ENCODE data around the gene VILL.
"Not testable (repeated sequence)": the region's sequence is repeated elsewhere in the genome, so short reads cannot be mapped to it uniquely, and the experiment has no call there.

VILL gene

DNA sequence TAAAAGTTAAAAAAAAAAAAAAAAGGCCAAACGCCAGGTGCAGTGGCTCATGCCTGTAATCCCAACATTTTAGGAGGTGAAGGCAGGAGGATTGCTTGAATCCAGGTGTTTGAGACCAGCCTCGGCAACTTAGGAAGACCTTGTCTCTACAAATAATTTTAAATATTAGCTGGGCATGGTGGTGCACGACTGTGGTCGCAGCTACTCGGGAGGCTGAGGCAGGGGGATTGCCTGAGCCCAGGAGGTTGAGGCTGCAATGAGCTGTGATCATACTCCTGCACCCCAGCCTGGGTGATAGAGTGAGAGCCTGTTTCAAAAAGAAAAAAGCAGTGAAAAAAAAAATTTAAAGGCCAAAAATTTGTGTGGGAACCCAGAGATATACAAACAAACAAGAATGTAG lies 45.7 kb downstream of the VILL start:
- DNase-seq (ENCODE audit: low read depth) = no peak

DNA sequence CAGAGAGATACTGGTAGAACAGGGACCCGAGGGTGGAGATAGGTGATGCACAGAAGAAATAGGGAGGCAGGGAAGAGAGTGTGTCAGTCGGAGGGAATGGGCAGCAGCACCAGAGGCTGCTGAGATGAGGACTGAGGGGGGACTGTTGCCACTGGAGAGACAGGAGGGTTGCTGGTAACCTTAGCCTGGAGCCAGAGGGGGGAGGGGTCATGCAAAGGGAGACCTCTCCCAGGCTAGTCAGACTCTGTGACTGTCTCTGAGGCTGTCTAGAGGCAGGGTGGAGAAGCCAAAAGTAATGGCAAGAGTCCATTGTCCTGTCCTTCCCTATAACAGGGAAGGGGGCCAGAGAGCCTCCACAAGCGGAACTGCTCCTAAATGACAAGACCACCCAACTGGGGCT lies 46.3 kb downstream of the VILL start:
- no peak for DNase-seq (ENCODE audit: low read depth)

- no peak for DNase-seq (ENCODE audit: low read depth)
Measured at GRCh38 chr3:38038447-38038911, 47.9 kb downstream of the VILL start.

GRCh38 chr3:38039101-38039898 lies 48.7 kb downstream of the VILL start, which contains the start of gene DLEC1:
Gene DLEC1, plus strand, starts transcription at chr3:38039208. Its CDS starts 18 bp downstream, at chr3:38039226.
- DNase-seq (ENCODE audit: low read depth) = no peak

DNA sequence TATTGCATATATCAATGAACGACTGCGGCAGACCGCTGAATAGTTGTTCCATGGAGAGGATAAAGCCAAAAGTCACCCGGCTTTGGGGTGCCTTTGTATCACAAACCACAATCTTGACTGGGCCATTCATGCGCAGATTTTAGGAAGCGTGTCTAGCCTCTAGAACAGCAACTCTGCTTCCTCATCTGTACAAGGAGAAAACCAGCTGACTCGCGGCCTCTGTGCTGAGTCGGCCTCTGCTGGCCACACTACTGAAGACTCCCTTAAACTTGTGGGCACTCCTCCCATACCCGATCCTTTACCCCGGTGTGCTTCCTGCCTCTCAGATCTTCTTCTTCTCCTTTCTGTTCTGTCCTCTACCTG lies 49.3 kb downstream of the VILL start:
- no peak for DNase-seq (ENCODE audit: low read depth)

GRCh38 chr3:38040401-38040800 lies 49.8 kb downstream of the VILL start:
- DNase-seq (ENCODE audit: low read depth) = no peak

GRCh38 chr3:38043486-38043885 lies 52.9 kb downstream of the VILL start:
- DNase-seq (ENCODE audit: low read depth) = no peak

- DNase-seq (ENCODE audit: low read depth) = no peak
Measured at GRCh38 chr3:38046027-38046426, 55.4 kb downstream of the VILL start.

DNA sequence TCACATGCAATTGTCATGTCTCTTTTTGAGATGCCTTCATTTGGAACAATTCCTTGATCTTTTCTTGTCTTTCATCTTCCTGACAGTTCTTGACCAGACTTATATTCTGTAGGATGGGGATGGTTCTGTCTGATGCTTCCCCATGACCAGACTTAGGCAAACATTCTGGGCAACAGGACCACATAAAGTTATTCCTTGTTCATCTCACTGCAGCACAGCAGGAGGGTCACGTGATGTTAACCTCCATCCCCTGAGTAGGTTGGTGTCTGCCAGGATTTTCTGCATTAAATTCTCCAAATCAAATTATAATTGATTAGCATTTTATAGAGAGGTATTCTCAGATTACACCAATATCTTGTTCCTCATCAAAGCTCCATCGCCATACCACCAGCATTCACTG lies 56.2 kb downstream of the VILL start:
- no peak for DNase-seq (ENCODE audit: low read depth)

- no peak for DNase-seq (ENCODE audit: low read depth)
Measured at GRCh38 chr3:38047896-38048295, 57.3 kb downstream of the VILL start.

DNA sequence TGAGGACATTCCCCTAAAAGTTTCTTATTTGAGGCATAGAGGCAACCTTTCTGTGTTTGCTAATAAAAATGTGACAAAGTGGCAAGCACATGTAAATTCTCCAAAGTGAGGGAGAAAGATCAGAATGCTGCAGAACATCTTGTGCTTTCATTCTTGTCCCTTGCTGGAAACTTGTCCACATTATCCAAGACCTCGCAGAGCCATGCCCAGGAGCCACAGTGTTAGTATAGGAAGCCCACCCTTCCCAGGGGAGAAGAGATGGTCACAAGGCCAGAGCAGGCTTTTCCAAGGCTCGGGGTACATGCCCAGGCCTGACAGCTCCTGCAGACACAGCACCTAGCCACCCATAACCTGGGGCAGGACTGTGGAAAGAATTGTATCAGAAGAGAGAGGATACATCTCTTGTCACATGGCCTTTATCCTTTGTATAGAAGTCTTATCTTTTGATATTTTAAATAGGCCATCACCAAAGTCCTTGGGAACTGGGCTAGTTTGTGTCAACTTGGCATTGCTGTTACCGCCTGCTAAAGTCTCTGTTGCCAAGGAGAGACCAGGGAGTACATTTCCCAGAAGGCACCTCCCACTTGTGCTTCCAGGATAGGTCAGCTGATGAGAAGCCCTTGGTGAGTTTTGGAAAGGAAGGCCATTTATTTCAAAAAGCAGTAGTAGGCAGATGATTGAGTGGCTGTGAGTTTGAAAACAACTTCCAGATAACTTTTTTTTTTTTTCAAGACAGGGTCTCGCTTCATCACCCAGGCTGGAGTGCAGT lies 59.0 kb downstream of the VILL start:
- no peak for DNase-seq (ENCODE audit: low read depth)

DNA sequence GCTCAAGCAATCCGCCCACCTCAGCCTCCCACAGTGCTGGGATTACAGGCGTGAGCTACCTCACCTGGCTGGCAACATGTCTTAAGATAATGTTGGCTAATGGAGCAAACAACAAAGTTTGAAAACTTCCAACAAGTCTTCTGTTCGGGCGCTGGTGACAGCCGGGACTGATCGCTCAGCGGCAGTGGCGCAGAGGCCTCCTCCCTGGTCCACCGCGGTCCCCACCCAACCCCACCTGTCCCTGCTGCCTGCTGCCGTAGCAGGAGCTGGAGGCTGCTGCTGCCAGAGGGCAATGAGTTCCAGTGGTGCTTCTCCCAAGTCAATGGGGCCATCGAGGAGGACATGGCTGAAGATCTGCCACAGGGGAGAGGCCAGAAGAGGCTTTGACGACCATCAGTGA lies 60.5 kb downstream of the VILL start:
- no peak for DNase-seq (ENCODE audit: low read depth)

GRCh38 chr3:38053286-38053685 lies 62.7 kb downstream of the VILL start:
- not testable (repeated sequence) for DNase-seq (ENCODE audit: low read depth)

DNA sequence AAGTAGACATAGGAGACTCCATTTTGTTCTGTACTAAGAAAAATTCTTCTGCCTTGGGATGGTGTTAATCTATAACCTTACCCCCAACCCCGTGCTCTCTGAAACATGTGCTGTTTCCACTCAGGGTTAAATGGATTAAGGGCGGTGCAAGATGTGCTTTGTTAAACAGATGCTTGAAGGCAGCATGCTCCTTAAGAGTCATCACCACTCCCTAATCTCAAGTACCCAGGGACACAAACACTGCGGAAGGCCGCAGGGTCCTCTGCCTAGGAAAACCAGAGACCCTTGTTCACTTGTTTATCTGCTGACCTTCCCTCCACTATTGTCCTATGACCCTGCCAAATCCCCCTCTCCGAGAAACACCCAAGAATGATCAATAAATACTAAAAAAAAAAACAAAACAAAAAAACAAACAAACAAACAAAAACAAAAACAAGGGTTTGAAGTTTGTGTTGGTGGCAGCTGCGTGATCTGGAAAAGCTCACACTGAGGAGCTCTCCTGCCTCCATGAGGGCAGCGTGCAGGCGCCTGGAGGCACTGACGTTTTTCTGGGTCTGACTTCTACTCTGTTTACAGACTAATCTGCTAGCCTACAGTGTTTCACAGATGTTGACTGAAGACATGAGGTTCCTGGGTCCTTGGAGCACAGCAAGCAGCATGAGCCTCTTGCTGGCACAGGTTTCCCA lies 63.4 kb downstream of the VILL start:
- DNase-seq (ENCODE audit: low read depth) = not testable (repeated sequence)

DNA sequence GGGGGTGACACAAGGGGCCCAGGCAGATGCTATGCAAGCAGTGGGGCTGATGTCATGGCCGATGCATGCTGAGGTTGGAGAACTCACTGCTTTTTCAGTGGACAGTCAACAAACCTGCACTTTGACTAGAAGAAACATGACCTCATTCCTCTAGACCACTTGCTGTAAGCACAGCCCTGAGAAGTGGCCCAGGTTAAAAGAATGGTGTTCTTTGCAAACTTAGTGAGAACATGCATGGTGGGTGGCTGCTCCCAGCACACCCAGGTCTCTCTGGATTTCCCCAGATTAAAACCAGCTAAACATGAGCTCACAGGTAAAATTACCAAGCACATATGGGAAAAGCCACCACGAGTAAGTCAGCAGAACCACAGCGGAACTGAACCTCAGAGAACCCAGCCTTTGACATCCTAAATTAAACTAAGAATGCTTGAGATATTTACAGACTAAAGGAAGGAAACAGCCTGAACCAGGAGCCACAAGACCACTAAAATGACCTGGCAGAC lies 64.0 kb downstream of the VILL start:
- no peak for DNase-seq (ENCODE audit: low read depth)
